Suppressor macrophage (primary cell): Measurements from ENCODE around the gene NOTCH2.

Experiments used
- DNase-seq, 4 experiments: peaks; one replicate each; pipeline ENCODE4 v3.0.0-alpha.2; 2020 to 2022

NOTCH2 gene

DNA sequence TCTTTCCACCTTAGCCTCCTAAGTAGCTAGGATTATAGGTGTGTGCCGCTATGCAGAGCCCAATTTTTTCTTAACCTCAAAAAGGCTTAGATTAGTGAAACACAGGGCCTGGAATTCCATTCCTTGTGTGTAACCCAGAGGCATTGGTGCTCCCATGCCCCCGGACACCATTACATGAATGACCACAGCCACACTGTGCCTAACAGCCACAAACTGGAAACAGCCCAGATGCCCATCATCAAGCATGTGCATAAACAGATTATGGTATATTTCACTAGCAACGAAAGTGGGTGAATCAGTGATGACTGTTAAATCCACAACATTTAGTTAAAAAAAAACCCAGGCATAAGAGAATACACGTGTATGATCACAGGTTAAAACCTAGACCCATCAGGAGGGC, 197.6 kb downstream of the NOTCH2 start:
- no peak for DNase-seq

- peak; percentile 89 to 96 (median 92) for DNase-seq
Measured at GRCh38 chr1:119870917-119871596, 198.4 kb downstream of the NOTCH2 start.

DNA sequence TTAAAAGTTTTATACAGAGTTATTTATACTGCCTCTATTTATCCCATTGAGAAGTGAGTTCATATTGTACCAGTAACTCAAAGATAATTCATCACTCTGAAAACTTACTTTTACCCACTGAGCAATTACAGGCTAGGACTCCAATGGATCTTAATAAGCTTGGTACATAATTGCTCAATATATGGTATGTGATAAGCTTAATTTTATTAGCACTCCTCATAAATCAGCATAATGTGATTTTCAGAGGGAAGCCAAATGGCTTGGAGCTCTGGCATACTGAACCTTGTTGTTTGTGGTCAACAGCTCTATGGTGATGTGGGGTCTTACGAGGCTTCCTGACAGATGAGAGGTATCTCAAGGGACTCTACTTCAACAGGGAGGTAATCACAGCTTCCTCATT, 199.5 kb downstream of the NOTCH2 start:
- DNase-seq, result no peak

- DNase-seq, result no peak
Measured at GRCh38 chr1:119868176-119868575, 201.3 kb downstream of the NOTCH2 start.

- no peak for DNase-seq
Measured at GRCh38 chr1:119866451-119866850, 203.0 kb downstream of the NOTCH2 start.

DNA sequence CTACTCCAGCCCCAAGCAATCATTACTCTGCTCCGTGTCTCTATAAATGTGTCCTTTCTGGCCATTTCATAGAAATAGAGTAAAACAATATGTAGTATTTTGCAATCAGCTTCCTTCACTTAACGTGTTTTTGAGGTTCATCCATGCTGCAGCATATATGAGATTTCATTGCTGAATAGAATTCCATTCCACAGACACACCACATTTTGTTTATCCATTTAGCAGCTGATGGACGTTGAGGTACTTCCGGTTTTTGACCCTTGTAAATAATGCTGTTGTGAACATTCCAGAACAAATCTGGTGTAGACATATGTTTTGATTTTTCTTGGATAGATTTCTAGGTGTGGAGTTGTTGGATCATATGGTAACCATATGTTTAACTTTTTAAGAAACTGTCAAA, 203.8 kb downstream of the NOTCH2 start:
- no peak for DNase-seq

- DNase-seq, result no peak
Measured at GRCh38 chr1:119862276-119862675, 207.2 kb downstream of the NOTCH2 start.
